NCI-H345 treated with DMSO at 0.1 percent for 48 hours (cell line): ENCODE results near the gene DGLUCY.
"Not testable (repeated sequence)": the region's sequence is repeated elsewhere in the genome, so short reads cannot be mapped to it uniquely, and the experiment has no call there.

Experiments
- DNase-seq: peaks from one replicate; lab custom pipeline; 2025; ENCODE audit not compliant: unreplicated experiment; lab: John Stamatoyannopoulos, UW

DGLUCY gene

DNA sequence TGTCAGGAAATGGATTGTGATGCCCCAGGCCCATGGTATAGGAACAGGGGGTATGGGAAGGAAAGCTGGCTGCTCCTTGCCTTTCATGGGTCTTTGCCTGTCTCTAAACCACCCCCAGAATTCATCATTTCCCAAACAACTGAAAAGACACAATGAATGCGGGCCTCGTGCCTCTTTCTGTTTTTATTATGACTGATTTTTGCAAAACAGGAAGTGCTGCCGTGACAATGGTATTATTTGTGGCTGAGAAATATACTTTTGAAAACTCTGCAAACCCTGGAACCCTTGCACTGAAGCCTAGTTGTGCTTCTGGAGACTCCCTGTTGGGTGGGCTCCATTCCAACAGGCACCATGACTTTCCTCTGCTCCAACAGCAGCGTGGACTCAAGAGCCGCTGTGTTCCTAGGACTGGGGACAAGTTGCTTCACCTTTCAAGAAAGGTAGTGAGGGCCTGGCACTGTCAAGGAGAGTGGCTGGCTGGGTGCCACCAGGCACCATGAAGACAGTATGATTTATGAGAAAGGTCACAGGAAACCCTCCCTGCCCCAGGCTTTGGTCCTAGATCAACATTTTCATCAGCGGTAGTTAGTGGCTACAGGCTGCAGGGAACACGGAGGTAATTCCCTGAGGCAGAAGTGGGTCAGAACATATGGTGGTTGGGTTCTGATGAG, 4.8 kb upstream of the DGLUCY start:
- DNase-seq: no peak

DNA sequence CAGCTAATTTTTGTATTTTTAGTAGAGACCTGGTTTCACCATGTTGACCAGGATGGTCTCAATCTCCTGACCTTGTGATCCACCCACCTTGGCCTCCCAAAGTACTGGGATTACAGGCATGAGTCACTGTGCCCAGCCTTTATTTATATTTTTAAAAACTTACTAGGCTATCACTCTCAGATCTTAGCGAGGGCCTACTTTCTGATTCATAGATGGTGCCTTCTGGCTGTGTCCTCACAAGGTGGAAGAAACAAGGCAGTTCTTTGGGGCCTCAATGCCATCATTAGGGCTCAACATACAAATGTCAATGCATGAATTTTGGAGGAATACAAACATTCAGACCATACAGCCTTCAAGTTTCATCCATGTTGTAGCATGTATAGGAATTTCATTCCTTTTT, 2.4 kb upstream of the DGLUCY start:
- DNase-seq: no peak

DNA sequence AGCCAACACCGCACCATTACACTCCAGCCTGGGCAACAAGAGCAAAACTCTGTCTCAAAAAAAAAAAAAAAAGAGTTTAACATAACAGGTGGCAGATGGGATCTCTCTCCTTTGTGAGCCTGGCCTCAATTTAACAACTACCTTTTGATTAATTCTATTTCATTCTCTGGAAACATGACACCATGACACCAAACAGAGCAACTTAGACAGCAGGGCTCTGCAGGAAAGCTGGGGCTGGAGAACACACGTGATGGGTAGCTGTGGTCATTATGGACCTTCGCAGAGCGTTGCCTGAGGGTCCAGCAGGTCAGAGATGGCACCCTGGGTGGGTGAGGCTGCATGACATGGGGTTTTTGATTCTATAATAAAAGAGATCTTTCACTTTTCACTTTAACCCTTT, 1.7 kb upstream of the DGLUCY start:
- peak; percentile 19 for DNase-seq

DNA sequence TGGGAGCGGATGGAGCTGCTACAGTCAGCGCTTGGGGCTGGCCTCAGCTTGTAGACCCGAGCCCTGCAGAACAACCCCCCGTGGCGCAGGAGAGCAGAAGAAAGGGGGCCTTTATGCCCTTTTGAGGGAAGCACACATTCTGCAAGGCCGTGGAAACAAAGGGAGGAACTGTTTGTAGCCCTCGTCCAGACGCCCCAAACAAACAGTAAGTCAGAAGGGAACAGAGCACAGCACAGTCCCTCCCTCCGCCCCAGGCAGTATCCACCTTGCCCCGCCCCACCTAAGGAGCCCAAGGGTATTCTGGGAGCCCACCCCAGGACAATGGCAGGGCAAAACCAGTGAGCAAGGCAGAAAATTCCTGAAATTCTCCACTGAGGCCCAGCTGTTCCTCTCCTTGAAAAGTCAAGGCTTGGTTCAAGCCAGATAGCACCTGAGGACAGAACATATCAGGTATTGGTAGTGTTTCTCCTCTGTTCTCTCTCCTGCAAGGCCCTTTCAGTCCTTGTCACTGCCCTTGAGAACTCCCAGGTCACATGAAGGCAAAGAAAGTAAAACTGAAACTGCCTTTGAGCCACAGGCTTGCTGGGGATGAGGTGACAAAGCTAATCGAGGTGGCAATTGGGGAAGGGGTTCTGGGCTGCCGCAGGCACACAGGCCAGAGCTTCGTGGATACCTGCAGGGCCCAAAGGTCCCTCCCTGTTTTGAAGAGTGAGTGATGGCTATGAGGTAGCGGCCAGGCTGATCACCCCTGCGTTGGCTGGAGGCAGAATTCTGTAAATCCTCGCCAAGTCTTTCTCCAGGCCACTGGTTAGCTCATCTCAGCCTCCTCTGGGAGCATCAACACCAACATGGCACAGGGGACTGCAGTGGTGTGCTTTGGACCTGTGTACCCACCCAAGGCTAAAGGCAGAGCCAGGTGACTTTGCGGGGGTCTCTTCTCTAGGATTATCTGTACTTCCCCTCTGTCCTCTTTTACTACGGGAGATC, 499 bp downstream of the DGLUCY start:
- DNase-seq: peak; percentile 51

DNA sequence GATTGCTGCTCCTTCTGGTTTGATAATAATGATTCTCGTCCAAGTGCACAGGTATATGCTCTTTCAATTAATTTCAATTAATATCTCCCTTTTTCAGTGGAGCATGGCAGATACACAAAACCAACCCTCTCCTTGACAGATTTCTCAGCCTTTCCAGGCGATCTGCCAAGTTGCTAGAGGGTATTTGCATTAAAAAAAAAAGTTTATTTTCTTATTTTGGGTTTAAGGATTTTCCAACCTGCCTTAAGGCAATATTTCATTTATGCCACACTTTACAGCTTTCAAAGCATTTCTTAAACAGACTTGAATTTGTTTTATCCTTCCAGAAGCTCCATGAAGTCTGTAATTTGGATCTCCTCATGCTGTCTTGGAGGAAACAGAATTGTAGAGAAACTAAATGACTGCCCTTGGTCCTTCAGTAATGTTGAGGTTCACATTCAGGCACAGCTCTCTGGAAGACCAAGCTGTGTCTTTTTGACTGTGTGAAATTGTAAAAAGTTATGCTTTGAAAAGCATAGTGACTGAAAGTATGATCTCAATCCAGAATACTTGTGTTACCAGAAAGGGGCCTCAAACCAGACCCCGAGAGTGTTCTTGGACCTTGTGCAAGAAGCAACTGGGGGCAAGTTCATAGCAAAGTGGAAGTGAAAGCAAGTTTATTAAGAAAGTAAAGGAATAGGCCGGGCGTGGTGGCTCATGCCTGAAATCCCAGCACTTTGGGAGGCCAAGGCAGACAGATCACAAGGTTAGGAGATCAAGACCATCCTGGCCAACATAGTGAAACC, 2.3 kb downstream of the DGLUCY start:
- no peak for DNase-seq

DNA sequence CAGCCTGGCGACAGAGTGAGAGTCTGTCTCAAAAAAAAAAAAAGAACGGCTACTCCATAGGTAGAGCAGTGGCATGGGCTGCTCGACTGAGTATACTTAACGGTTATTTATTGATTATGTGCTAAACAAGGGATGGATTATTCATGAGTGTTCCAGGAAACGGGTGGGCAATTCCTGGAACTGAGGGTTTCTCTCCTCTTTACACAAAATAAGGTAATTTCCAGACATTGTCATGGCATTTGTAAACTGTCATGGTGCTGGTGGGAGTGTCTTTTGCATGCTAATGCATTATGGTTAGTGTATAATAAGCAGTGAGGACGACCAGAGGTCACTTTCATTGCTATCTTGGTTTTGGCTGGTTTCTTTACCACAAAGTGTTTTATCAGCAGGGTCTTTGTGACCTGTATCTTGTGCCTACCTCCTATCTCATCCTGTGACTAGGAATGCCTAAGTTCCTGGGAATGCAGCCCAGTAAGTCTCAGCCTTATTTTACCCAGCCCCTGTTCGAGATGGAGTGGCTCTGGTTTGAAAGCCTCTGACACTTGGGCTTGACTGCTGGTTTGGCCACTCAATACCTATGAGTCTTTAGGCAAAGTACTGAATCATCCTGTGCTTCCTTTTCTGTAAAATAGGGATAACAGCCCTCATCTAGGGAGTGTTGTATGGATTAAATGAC, 3.2 kb downstream of the DGLUCY start:
- DNase-seq: no peak

DNA sequence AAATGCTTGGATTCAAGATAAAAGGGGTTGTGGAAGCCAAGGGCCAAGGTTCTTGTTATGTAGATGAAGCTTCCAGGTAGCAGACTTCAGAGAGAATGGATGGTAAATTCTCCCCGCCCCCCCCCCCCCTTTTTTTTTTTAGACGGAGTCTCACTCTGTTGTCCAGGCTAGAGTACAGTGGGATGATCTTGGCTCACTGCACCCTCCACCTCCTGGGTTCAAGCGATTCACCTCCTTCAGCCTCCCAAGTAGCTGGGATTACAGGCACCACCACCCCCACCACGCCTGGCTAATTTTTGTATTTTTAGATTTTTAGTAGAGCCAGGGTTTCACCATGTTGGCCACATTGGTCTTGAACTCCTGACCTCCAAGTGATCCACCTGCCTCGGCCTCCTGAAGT, 4.1 kb downstream of the DGLUCY start:
- DNase-seq: no peak

DNA sequence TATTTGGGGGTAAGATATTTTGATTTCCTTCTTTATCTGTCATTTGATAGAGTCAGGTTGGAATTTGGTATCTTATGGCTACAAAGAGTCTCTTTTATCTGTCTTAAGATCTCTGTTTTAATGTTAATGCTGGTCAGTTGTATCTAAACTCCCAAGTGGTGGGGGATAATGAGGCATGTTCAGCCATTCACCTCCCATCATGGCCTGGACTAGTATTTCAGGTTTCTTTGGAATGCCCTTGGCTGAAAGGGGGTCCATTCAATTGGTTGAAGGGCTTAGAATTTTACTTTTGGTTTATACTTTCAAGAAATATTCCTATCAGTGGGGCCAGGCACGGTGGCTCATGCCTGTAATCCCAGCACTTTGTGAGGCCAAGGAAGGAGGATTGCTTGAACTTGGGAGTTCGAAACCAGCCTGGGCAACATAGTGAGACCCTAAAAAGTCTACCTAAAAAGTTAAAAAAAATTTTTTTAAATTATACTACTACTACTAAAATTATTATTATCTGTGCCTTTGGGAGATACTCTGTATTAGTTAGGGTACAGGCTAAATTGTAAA, 4.7 kb downstream of the DGLUCY start:
- DNase-seq: no peak

DNA sequence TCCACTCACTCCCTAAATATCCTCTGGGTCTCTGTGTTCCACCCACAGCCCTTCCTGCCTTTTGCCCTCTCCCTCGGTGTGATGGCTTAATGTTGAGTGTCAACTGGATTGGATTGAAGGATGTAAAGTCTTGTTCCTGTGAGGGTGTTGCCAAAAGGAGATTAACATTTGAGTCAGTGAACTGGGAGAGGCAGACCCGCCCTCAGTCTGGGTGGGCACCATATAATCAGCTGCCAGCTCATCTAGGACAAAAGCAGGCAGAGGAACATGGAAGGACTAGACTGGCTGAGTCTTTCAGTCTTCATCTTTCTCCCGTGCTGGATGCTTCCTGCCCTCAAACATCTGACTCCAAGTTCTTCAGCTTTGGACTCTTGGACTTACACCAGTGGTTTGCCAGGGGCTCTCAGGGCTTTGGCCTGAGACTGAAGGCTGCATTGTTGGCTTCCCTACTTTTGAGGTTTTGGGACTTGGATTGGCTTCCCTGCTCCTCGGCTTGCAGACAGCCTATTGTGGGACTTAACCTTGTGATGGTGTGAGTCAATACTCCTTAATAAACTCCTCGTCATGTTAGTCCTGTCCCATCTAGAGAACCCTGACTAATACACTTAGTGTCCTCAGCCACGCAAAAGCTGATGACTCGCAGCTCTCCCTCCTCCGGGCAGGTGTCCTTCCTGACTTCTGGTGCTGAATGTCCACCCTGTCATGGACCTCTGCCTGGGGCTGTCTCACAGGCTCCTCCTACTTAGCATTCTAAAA, 5.9 kb downstream of the DGLUCY start:
- no peak for DNase-seq

DNA sequence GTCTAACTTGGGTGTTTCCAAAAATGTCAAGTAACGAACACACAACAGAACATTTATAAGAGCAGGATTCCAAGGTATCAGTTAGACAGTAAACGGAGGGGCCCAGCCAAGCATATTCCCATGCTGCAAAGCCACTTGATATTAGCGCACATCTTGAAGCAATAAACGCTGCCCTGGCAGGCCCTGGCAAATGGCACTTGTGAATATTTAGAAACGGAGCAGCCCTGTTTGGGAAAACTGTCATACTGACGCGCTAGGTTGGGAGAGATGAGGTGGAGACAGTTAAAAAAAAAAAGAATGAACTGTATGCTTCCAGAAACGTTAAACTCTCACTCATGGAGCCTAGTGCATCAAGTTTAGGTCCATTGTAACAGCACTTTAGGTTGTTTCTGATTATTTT, 9.3 kb downstream of the DGLUCY start:
- DNase-seq: no peak

DNA sequence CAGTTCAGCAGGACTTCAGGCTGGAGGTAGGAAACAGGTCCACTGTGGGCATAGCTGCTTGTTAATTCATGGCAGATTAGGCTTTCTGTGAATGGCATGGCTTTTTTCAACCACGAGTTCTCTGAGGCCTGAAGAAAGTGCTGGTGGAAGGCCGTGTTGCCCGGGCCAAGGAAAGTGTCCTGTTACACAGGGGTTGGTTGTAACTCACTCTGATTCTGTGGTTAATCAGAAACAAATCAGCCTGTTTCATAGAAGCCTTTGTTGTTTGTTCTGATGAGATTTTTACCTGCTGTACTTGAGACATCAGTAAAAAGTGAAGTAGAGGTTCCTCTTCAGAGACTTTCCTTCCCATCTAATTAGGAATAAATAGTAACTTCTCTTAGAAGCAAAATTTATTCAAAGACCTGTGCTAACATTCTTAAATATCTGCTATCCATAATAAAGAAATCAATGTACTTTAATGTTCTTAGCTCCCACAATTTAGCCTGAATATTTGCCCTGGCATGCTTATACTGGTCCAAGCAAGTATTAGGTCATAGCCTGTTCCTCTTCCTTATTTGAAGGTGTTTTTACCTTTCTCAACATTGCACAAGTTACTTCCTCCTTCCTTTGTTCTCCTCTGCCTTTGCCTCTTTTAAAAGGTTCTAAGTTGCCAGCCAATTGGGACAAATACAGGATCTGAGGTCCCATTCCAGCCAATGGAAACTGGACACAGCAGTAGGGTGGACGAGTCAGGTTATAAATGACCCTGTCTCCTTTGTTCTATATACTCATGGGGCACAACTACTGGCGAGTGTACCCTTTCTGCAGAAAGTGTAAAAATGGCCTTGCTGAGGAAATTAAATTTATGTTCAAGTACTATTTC, 10.8 kb downstream of the DGLUCY start:
- not testable (repeated sequence) for DNase-seq

DNA sequence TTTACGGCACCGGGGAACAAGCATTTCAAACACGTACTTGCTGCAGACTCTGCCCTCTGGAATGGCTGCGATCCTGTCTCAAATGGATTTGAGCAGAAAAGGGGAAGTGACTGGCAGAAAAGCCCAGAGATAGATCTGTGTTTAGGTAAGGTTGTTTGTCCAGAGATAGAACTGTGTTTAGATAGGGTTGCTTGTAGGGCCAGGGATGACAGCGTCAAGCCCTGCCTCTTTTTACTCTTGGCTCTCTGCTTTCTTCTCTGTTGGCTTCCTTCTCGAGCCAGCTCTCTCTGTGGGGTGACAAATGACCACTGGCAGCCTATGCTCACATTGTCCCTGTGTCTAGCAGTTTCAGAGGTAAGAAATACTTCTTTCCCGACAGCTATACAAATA, 11.4 kb downstream of the DGLUCY start:
- DNase-seq: no peak

DNA sequence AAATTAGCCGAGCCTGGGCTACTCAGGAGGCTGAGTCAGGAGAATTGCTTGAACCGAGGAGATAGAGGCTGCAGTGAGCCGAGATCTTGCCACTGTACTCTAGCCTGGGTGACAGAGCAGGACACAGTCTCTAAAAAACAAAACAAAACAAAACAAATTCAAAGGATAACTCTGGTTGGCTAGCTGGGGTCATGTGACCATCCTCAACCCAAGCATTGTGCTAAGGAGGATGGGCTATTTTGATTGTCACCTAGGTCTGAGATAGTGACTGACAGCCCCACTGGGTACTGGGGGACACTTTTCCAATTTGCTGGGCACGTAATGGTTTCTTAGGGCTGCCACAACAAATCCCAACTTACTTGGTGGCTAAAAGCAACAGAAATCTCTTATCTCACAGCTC, 11.9 kb downstream of the DGLUCY start:
- DNase-seq: no peak

DNA sequence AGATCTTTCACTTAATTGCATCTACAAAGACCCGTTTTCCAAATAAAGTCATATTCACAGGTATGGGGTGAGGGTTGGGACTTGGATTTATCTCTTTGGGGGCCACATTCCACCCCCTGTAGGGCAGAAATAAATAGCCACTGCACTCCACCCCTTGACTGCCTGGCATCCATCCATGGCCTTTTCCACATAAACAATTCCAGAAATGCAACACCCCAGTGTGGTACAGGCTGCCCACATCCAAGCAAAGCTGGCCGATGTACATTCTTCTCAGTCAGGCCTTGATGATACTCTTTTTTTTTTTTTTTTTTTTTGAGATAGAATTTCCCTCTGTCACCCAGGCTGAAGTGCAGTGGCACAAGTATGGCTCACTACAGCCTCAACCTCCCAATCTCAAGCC, 12.9 kb downstream of the DGLUCY start:
- no peak for DNase-seq

DNA sequence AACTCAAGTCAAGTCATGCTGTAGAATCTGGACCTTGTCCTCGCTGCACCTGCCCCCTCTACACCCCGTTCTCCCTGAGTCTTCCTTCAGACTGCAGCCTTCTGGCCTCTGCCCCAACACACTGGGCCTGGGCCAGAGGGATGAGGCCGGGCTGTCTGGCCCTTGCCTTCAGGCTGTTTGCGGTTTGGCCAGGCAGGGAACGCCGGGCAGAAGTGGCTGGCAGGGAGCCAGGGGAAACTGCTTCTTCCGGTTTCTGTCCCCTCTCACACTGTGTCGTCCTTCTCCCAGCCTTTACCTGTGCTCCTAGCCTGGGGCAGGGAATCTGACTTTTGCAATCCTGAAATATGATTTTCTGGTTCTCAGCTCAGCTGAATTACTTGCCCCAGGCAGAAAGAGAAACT, 13.5 kb downstream of the DGLUCY start:
- no peak for DNase-seq

DNA sequence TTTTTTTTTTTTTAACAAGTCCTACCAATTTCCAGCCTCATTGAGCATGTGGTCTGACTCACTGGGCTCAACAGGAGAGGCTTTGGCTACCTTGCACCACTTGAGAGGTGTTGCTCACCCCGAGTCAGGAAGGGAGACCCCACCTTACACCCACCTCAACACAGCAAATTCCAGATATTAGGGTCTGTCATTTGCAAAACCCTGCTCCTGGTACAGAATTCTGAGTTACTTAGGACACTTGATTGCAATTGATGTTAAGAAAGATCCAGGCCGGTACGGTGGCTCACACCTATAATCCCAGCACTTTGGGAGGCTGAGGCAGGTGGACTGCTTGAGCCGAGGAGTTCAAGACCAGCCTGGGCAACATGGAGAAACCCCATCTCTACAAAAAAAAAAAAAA, 14.1 kb downstream of the DGLUCY start:
- no peak for DNase-seq

DNA sequence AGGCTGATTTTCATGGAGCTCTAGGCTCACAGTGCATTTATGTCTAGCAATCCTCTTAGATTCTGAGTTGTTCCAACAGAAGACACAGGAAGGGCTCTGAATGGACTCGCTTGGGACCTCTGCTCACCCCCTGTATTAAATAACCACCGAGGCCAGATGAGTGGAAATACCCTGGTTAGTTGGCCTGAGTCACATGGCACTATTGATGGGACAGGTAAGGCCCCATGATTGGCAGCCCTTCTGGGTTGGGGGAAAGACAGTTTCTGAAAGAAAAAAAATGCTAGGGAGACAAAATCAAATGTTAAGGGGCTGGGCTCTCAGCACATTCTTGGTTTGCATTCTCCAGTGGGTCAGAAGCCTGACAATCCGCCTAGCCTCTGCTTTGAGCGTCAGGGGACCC, 14.8 kb downstream of the DGLUCY start:
- DNase-seq: no peak

DNA sequence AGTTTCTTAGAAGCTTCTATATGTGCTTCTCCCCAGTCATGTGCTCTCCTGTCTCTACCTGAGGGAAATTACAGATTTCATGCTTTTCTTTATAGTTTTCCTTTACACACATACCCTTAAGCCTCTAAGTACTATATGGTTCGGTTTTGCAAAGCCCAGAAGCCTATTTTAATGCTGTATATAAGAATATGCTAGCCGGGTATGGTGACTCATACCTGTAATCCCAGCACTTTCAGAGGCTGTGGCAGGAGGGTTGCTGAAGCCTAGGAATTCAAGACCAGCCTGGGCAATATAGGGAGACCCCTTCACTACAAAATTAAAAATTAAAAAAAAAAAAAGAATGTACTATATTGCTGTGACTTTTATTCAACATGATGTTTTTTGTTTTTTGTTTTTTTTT, 15.4 kb downstream of the DGLUCY start:
- no peak for DNase-seq

DNA sequence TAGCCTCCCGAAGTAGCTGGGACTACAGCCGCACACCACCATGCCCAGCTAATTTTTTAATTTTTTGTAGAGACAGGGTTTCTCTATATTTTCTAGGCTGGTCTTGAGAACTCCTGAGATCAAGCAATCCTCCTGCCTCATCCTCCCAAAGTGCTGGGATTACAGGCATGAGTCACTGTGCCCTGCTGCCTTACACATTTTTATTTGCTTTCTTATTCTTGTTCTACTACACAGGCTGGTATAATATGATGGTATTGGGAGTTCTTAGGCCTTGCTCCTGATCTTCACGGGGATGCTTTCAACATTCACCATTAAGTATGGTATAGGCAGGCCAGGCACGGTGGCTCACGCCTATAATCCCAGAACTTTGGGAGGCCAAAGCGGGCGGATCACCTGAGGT, 21.2 kb downstream of the DGLUCY start:
- DNase-seq: no peak
